Stimulated activated CD8-positive, alpha-beta memory T cell treated with anti-CD3 and anti-CD28 coated beads, Interleukin-15, amount 100 ng/mL, for 1 hour (primary cell): Measurements from ENCODE around the gene USP17L21.
"Not testable (repeated sequence)": the region's sequence is repeated elsewhere in the genome, so short reads cannot be mapped to it uniquely, and the experiment has no call there.

Experiments used
- DNase-seq: peaks from one replicate; pipeline ENCODE4 v3.0.0-alpha.2; 2020; ENCODE audit warnings: low read depth

Gene USP17L21

GRCh38 chr4:9262572-9262971, at the start of gene USP17L21:
Gene USP17L21, plus strand, starts transcription at chr4:9262872. Its CDS starts 0 bp downstream, at chr4:9262872.
- DNase-seq = not testable (repeated sequence)

GRCh38 chr4:9214701-9215100, 48.0 kb upstream of the USP17L21 start:
- not testable (repeated sequence) for DNase-seq

- DNase-seq = not testable (repeated sequence)
These were observed 47.6 kb upstream of the USP17L21 start, which contains the start of gene USP17L11 for GRCh38 chr4:9215105-9215504. Gene USP17L11, plus strand, starts transcription at chr4:9215405. Its CDS starts 0 bp downstream, at chr4:9215405.

GRCh38 chr4:9219852-9220251, 42.8 kb upstream of the USP17L21 start, which contains the start of gene USP17L12:
Gene USP17L12, plus strand, starts transcription at chr4:9220152. Its CDS starts 0 bp downstream, at chr4:9220152.
- not testable (repeated sequence) for DNase-seq

GRCh38 chr4:9224596-9224995, 38.1 kb upstream of the USP17L21 start, which contains the start of gene USP17L13:
Gene USP17L13, plus strand, starts transcription at chr4:9224896. Its CDS starts 0 bp downstream, at chr4:9224896.
- DNase-seq = not testable (repeated sequence)

- not testable (repeated sequence) for DNase-seq
These were observed 32.4 kb upstream of the USP17L21 start for GRCh38 chr4:9230249-9230648.

GRCh38 chr4:9234085-9234484, 28.6 kb upstream of the USP17L21 start, which contains the start of gene USP17L15:
Gene USP17L15, plus strand, starts transcription at chr4:9234385. Its CDS starts 0 bp downstream, at chr4:9234385.
- DNase-seq = not testable (repeated sequence)

- not testable (repeated sequence) for DNase-seq
These were observed 24.2 kb upstream of the USP17L21 start for GRCh38 chr4:9238461-9238860.

- not testable (repeated sequence) for DNase-seq
These were observed 19.1 kb upstream of the USP17L21 start, which contains the start of gene USP17L17 for GRCh38 chr4:9243579-9243978. Gene USP17L17, plus strand, starts transcription at chr4:9243879. Its CDS starts 0 bp downstream, at chr4:9243879.

- DNase-seq = not testable (repeated sequence)
These were observed 14.6 kb upstream of the USP17L21 start, which contains the start of gene USP17L18 for GRCh38 chr4:9247953-9248680. Gene USP17L18, plus strand, starts transcription at chr4:9248630. Its CDS starts 0 bp downstream, at chr4:9248630.

- DNase-seq = not testable (repeated sequence)
These were observed 9.6 kb upstream of the USP17L21 start, which contains the start of gene USP17L19 for GRCh38 chr4:9253078-9253477. Gene USP17L19, plus strand, starts transcription at chr4:9253378. Its CDS starts 0 bp downstream, at chr4:9253378.

GRCh38 chr4:9257824-9258223, 4.8 kb upstream of the USP17L21 start, which contains the start of gene USP17L20:
Gene USP17L20, plus strand, starts transcription at chr4:9258124. Its CDS starts 0 bp downstream, at chr4:9258124.
- DNase-seq = not testable (repeated sequence)

GRCh38 chr4:9267319-9267718, 4.6 kb downstream of the USP17L21 start, which contains the start of gene USP17L22:
Gene USP17L22, plus strand, starts transcription at chr4:9267619. Its CDS starts 0 bp downstream, at chr4:9267619.
- not testable (repeated sequence) for DNase-seq

GRCh38 chr4:9271719-9272118, 9.0 kb downstream of the USP17L21 start:
- not testable (repeated sequence) for DNase-seq
